ENCODE measurements around the gene CASZ1.

- no peak for TF ChIP-seq POLR2A (IDR thresholded peaks at IDR 0.05)
- no peak for TF ChIP-seq CTCF (IDR thresholded peaks at IDR 0.05)
These were observed 12.0 kb upstream of the CASZ1 start for GRCh38 chr1:10808441-10808840.

Measured in adrenal gland (tissue), 5 donors.